ENCODE results near the gene STARD3. TPM values are rescaled to one million over a fixed set of nuclear protein-coding genes. Genes with fewer than 3 reads are reported as not detected.

The STARD3 gene
- total RNA-seq, 1 experiment from 2014 or later: 2,579 TPM

DNA sequence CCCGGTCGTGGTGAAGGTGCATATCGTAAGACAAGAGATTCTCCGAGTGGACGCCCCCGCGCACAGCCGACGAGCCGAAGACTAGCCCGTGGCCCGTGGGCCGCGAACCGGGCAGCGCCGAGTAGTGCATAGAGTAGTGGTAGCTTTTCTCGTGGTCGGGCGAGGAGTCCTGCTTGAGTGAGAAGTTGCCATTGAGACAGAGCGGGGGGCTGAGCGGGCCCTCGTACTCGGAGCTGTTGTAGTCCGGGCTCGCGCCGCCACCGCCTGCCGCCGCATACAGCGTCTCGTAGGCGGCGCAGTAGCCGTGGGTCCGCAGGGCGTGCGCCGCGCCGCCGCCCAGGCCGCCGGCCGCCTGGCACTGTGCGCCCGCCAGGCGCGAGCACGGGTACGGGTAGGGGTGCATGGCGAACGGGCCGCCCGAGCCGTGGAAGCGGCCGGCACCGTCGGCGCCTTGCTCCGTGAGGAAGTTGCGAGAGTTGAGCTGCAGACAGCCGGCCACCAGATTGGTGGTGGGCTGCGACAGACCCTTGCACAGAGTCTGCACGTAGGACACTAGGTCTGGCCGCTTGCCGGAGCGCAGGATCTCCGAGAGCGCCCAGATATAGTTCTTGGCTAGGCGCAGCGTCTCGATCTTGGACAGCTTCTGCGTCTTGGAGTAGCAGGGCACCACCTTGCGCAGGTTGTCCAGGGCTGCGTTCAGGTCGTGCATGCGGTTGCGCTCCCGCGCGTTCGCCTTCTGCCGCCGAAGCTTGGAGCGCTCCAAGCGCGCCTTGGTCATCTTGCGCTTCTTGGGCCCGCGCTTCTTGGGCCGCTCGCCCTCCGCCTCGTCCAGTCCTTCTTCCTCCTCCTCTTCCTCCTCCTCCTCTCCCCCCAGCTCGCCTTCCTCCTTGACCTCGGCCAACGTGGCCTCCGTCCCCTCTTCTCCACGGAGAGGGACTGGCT lies 31.2 kb upstream of the STARD3 start:
- CTCF ChIA-PET: interaction anchor here (0.5 to 76.7 kb wide), 48 partner anchors 30 to 1240 kb away, joined by 3 to 42089 read pairs (median 4); partner anchors contain the start of genes CDC6, ERBB2, GRB7 and GSDMA
- Mint-ChIP-seq H3K4me3 (ENCODE audit: low read depth, unreplicated experiment) (peak overlapping the region; percentile 61), H3K27ac (ENCODE audit: unreplicated experiment) (no peak overlapping the region), H3K4me1 (ENCODE audit: low read depth, unreplicated experiment) (peaks cover 46% of the 10 kb centered on the region), H3K9me3 (ENCODE audit: low read depth, unreplicated experiment) (no peaks in the 10 kb centered on the region), H3K36me3 (ENCODE audit: insufficient read depth, unreplicated experiment) (peaks cover 46% of the 10 kb centered on the region), H3K27me3 (ENCODE audit: unreplicated experiment) (peaks cover 100% of the 10 kb centered on the region)
- TF ChIP-seq, protein P1, sequence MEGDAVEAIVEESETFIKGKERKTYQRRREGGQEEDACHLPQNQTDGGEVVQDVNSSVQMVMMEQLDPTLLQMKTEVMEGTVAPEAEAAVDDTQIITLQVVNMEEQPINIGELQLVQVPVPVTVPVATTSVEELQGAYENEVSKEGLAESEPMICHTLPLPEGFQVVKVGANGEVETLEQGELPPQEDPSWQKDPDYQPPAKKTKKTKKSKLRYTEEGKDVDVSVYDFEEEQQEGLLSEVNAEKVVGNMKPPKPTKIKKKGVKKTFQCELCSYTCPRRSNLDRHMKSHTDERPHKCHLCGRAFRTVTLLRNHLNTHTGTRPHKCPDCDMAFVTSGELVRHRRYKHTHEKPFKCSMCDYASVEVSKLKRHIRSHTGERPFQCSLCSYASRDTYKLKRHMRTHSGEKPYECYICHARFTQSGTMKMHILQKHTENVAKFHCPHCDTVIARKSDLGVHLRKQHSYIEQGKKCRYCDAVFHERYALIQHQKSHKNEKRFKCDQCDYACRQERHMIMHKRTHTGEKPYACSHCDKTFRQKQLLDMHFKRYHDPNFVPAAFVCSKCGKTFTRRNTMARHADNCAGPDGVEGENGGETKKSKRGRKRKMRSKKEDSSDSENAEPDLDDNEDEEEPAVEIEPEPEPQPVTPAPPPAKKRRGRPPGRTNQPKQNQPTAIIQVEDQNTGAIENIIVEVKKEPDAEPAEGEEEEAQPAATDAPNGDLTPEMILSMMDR (IDR thresholded peaks at IDR 0.05; ENCODE audit: unreplicated experiment): no peak
- BruUV-seq (replicated peaks): no TSS peak
- intact Hi-C loops (cut with micrococcal nuclease; ENCODE audit: unreplicated experiment): no loop called here
- DNase-seq: peak; percentile 97

DNA sequence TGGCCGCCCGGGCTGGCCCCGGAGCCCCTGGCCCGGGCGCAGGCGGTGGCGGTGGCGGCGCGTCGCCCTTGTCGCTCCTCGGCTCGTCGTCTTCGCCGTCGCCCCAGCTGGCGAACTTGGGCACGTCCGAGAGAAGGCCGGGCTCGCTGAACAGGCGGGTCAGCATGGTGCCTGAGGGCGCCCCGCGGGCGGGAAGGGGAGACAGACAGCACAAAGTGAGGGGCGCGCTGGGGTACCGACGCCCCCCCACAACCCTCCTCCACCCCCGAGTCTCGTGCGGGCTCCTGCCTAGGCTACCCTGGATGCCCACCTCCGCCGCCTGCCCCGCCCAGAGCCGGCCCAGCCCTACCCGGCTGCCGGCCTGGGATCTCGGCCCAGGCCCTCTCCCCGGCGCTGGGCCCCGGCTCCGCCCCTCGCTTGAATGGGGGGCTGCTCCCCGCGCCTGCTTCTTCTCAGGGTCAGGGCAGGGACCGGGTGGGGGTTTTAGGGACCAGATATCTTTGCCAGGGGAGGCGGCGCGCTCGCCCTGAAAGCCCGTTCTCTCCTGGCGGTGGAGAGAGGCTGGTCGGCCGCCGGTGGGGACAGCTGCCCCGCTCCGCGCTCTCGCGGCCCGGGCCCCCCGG lies 30.4 kb upstream of the STARD3 start:
- intact Hi-C loops (cut with micrococcal nuclease; ENCODE audit: unreplicated experiment): no loop called here
- BruUV-seq (replicated peaks): no TSS peak

DNA sequence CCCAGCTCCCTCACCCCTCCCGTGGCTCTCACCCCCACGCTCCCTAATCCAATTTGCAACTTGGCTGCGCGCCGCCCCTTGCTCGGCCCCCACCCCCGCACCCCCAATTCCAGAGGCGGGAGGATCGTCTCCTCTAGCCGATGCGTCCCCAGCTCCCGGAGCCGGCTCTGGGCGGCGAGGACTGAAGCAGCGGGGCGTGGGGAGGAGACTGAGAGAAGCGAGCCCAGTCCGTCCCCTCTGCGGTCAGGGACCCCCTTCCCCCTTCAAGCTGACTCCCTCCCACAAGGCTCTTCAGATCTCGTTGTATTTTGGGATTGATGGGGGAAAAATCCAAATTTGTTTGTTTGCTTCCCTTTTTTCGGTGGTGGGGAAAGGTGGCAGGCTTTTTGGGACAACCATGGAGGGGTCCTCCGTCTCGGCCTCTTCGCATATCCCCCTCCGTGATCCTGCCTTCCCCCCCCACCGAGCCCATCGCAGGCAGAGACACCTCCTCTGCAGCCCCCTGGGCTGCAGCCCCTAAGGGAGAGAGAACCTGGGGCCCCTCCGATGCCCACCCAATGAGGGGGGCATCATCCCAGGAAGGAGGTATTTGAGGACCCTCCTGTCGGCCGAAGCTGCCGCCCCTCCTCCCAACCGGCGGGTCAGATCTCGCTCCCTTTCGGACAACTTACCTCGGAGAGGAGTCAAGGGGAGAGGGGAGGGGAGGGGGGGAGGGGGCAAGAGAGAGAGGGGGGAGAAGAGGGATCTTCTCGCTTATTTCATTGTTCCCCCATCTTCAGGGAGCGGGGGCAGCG lies 29.7 kb upstream of the STARD3 start:
- BruUV-seq (replicated peaks): no TSS peak
- H3K27ac Mint-ChIP-seq (ENCODE audit: unreplicated experiment): peak overlapping the region; percentile 3
- H3K4me1 Mint-ChIP-seq (ENCODE audit: low read depth, unreplicated experiment): peaks cover 46% of the 10 kb centered on the region
- H3K9me3 Mint-ChIP-seq (ENCODE audit: low read depth, unreplicated experiment): no peaks in the 10 kb centered on the region
- H3K27me3 Mint-ChIP-seq (ENCODE audit: unreplicated experiment): peaks cover 100% of the 10 kb centered on the region
- peaks cover 46% of the 10 kb centered on the region for H3K36me3 Mint-ChIP-seq (ENCODE audit: insufficient read depth, unreplicated experiment)
- TF ChIP-seq, protein P1 (IDR thresholded peaks at IDR 0.05; ENCODE audit: unreplicated experiment): no peak
- CTCF ChIA-PET: interaction anchor here (0.6 to 76.7 kb wide), 38 partner anchors 14 to 1008 kb away, joined by 3 to 42089 read pairs (median 4); partner anchors contain the start of genes ERBB2, GRB7, GSDMA and GSDMB
- peak overlapping the region; percentile 61 for H3K4me3 Mint-ChIP-seq (ENCODE audit: low read depth, unreplicated experiment)
- intact Hi-C loops (cut with micrococcal nuclease; ENCODE audit: unreplicated experiment): no loop called here
- DNase-seq: peak; percentile 77

More for the DNA sequence above, 30.4 kb upstream of the STARD3 start:
- Mint-ChIP-seq H3K27ac (ENCODE audit: unreplicated experiment) (no peak overlapping the region), H3K4me1 (ENCODE audit: low read depth, unreplicated experiment) (peaks cover 46% of the 10 kb centered on the region), H3K4me3 (ENCODE audit: low read depth, unreplicated experiment) (peak overlapping the region; percentile 61), H3K9me3 (ENCODE audit: low read depth, unreplicated experiment) (no peaks in the 10 kb centered on the region), H3K36me3 (ENCODE audit: insufficient read depth, unreplicated experiment) (peaks cover 46% of the 10 kb centered on the region), H3K27me3 (ENCODE audit: unreplicated experiment) (peaks cover 100% of the 10 kb centered on the region)
- TF ChIP-seq, protein P1 (IDR thresholded peaks at IDR 0.05; ENCODE audit: unreplicated experiment): no peak
- DNase-seq: peak; percentile 100
- CTCF ChIA-PET: interaction anchor here (0.5 to 76.7 kb wide), 44 partner anchors 13 to 1009 kb away, joined by 3 to 42089 read pairs (median 4); partner anchors contain the start of genes CDC6, ERBB2, GRB7 and GSDMA

DNA sequence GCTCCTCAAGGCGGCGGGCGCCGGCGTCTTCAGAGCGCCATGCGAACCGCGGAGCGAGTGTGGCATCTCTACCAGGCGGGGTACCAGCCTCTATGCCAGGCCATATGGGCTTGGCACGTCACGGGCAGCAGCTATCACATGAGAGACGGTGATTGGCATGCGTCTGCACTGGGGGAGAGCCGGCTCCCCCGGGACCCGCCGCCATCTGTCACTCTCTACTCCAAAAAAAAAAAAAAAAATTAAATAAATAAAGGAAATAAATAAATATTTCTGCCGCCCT lies 29.2 kb upstream of the STARD3 start, which contains the start of gene NEUROD2:
Gene NEUROD2, minus strand, starts transcription at position 70 of the 280 bp plus-strand sequence. CDS start 1,321 bp downstream, outside the sequence.
- H3K27ac Mint-ChIP-seq (ENCODE audit: unreplicated experiment): peak within 1 kb of the TSS; percentile 3
- peaks cover 43% of the 10 kb centered on the region for H3K4me1 Mint-ChIP-seq (ENCODE audit: low read depth, unreplicated experiment)
- intact Hi-C loops (cut with micrococcal nuclease; ENCODE audit: unreplicated experiment): no loop called here
- CTCF ChIA-PET: interaction anchor here (0.6 to 76.7 kb wide), 12 partner anchors 19 to 807 kb away, joined by 3 to 42089 read pairs (median 4); partner anchors contain the start of genes ERBB2, GRB7, GSDMA and MIEN1
- BruUV-seq (replicated peaks): no TSS peak
- DNase-seq: peak; percentile 82
- TF ChIP-seq, protein P1 (IDR thresholded peaks at IDR 0.05; ENCODE audit: unreplicated experiment): no peak
- peak within 1 kb of the TSS; percentile 61 for H3K4me3 Mint-ChIP-seq (ENCODE audit: low read depth, unreplicated experiment)
- peaks cover 47% of the 10 kb centered on the region for H3K36me3 Mint-ChIP-seq (ENCODE audit: insufficient read depth, unreplicated experiment)
- peaks cover 100% of the 10 kb centered on the region for H3K27me3 Mint-ChIP-seq (ENCODE audit: unreplicated experiment)
- no peaks in the 10 kb centered on the region for H3K9me3 Mint-ChIP-seq (ENCODE audit: low read depth, unreplicated experiment)

All from Calu3 (cell line).